Dendritic cell treated with granulocyte-macrophage colony-stimulating factor and Interleukin-4, amounts not matched to agents 40 ng/mL and 50 ng/mL, for 4 days (primary cell): ENCODE data around the gene TGM2.

ENCODE experiments used
- H3K27ac Mint-ChIP-seq: one replicate; pipeline ENCODE4 v1.8.0; 2022; ENCODE audit warnings: mild to moderate bottlenecking, mixed read lengths
- H3K27me3 Mint-ChIP-seq: one replicate; pipeline ENCODE4 v1.8.0; 2022; ENCODE audit warnings: mild to moderate bottlenecking, mixed read lengths
- H3K36me3 Mint-ChIP-seq: one replicate; pipeline ENCODE4 v1.8.0; 2022; ENCODE audit warnings: low read depth, mixed read lengths
- H3K4me1 Mint-ChIP-seq: one replicate; pipeline ENCODE4 v1.8.0; 2022; ENCODE audit warnings: low read depth, mixed read lengths
- H3K4me3 Mint-ChIP-seq: one replicate; pipeline ENCODE4 v1.8.0; 2022; ENCODE audit warnings: mild to moderate bottlenecking, moderate library complexity, mixed read lengths
- H3K9me3 Mint-ChIP-seq: one replicate; pipeline ENCODE4 v1.8.0; 2022; ENCODE audit warnings: mixed read lengths
- intact Hi-C: fragments of 100-400 bp; cut with micrococcal nuclease; formaldehyde crosslinking; loops from one replicate; pipeline ENCODE4 v1.15.0; 2022

TGM2 gene

GRCh38 chr20:38083338-38084048 lies 81.6 kb downstream of the TGM2 start:
- Mint-ChIP-seq H3K9me3 (no peaks in the 10 kb centered on the region), H3K36me3 (peaks cover 97% of the 10 kb centered on the region), H3K4me1 (no peaks in the 10 kb centered on the region), H3K27me3 (no peaks in the 10 kb centered on the region), H3K4me3 (no peak overlapping the region), H3K27ac (no peak overlapping the region)
- intact Hi-C loops: no loop called here

GRCh38 chr20:38082894-38083293 lies 82.2 kb downstream of the TGM2 start:
- no peaks in the 10 kb centered on the region for H3K27me3 Mint-ChIP-seq
- no peak overlapping the region for H3K27ac Mint-ChIP-seq
- H3K9me3 Mint-ChIP-seq: no peaks in the 10 kb centered on the region
- H3K4me1 Mint-ChIP-seq: no peaks in the 10 kb centered on the region
- H3K36me3 Mint-ChIP-seq: peaks cover 97% of the 10 kb centered on the region
- intact Hi-C loops: no loop called here
- H3K4me3 Mint-ChIP-seq: no peak overlapping the region

GRCh38 chr20:38081575-38081974 lies 83.5 kb downstream of the TGM2 start:
- intact Hi-C loops: no loop called here
- H3K27ac Mint-ChIP-seq: no peak overlapping the region
- no peaks in the 10 kb centered on the region for H3K9me3 Mint-ChIP-seq

GRCh38 chr20:38079353-38079752 lies 85.7 kb downstream of the TGM2 start:
- Mint-ChIP-seq H3K9me3 (no peaks in the 10 kb centered on the region), H3K4me3 (no peak overlapping the region), H3K36me3 (peaks cover 94% of the 10 kb centered on the region), H3K4me1 (no peaks in the 10 kb centered on the region), H3K27ac (no peak overlapping the region), H3K27me3 (no peaks in the 10 kb centered on the region)
- intact Hi-C loops: no loop called here

More at GRCh38 chr20:38081575-38081974, 83.5 kb downstream of the TGM2 start:
- Mint-ChIP-seq H3K4me1 (no peaks in the 10 kb centered on the region), H3K4me3 (no peak overlapping the region), H3K36me3 (peaks cover 97% of the 10 kb centered on the region), H3K27me3 (no peaks in the 10 kb centered on the region)

- Mint-ChIP-seq H3K27me3 (no peaks in the 10 kb centered on the region), H3K4me1 (peaks cover 5% of the 10 kb centered on the region), H3K27ac (no peak overlapping the region)
Measured at GRCh38 chr20:38078084-38078483, 87.0 kb downstream of the TGM2 start.

More at GRCh38 chr20:38078084-38078483, 87.0 kb downstream of the TGM2 start:
- intact Hi-C loops: no loop called here
- peaks cover 96% of the 10 kb centered on the region for H3K36me3 Mint-ChIP-seq
- H3K9me3 Mint-ChIP-seq: no peaks in the 10 kb centered on the region
- H3K4me3 Mint-ChIP-seq: no peak overlapping the region
